Activated CD8-positive, alpha-beta T cell treated with anti-CD3 and anti-CD28 coated beads for 36 hours (primary cell): ENCODE data around the gene GRIK3. TPM values are rescaled to one million over a fixed set of nuclear protein-coding genes. Genes with fewer than 3 reads are reported as not detected.

Experiments
- ATAC-seq: fragments of 200-7000 bp; cut with Tn5 transposase; one replicate; pipeline ENCODE4 v1.10.0; 2021; ENCODE audit warnings: mild to moderate bottlenecking, moderate library complexity
- CTCF ChIA-PET: fragments of 350-600 bp; sonication (Branson Sonifier 250); formaldehyde crosslinking; loops from one replicate; lab custom pipeline; 2021; ENCODE audit warnings: antibody characterized with exemption; lab: Charles Lee
- POLR2A ChIA-PET: fragments of 350-600 bp; sonication (Branson Sonifier 250); formaldehyde crosslinking; loops from one replicate; lab custom pipeline; 2021; ENCODE audit warnings: antibody characterized with exemption; lab: Charles Lee
- DNase-seq: peaks from one replicate; pipeline ENCODE4 v3.0.0-alpha.2; 2020
- H3K27ac Mint-ChIP-seq: one replicate; pipeline ENCODE4 v1.8.0; 2021; ENCODE audit warnings: mild to moderate bottlenecking, mixed read lengths
- H3K27me3 Mint-ChIP-seq: one replicate; pipeline ENCODE4 v1.8.0; 2021; ENCODE audit warnings: mixed read lengths
- H3K36me3 Mint-ChIP-seq: one replicate; pipeline ENCODE4 v1.8.0; 2021; ENCODE audit warnings: low read depth, mixed read lengths
- H3K4me1 Mint-ChIP-seq: one replicate; pipeline ENCODE4 v1.8.0; 2021; ENCODE audit warnings: low read depth, mixed read lengths
- H3K4me3 Mint-ChIP-seq: one replicate; pipeline ENCODE4 v1.8.0; 2021; ENCODE audit warnings: mild to moderate bottlenecking, moderate library complexity, mixed read lengths
- H3K9me3 Mint-ChIP-seq: one replicate; pipeline ENCODE4 v1.8.0; 2021; ENCODE audit warnings: mixed read lengths
- CTCF ChIP-seq: fragments of 200-600 bp; IDR thresholded peaks from one replicate; pipeline ENCODE4 v1.8.0; 2022; ENCODE audit warnings: antibody characterized with exemption, mild to moderate bottlenecking
- intact Hi-C: fragments of 100-400 bp; cut with micrococcal nuclease; formaldehyde crosslinking; loops from one replicate; pipeline ENCODE4 v1.10.0; 2022
- total RNA-seq, 2 experiments: library from RNA; stranded (reverse); gene quantifications; one replicate each; pipeline ENCODE4 v1.2.3, GENCODE V29; 2021

Gene GRIK3
- total RNA-seq, 2 experiments from 2014 or later, result not detected

GRCh38 chr1:36776948-36777831 lies 257.1 kb downstream of the GRIK3 start:
- DNase-seq (no peak), ATAC-seq (no peak)
- no peaks in the 10 kb centered on the region for H3K4me1 Mint-ChIP-seq
- H3K27me3 Mint-ChIP-seq, result peaks cover 13% of the 10 kb centered on the region
- no peak for TF ChIP-seq CTCF
- intact Hi-C loops, result no loop called here
- POLR2A ChIA-PET, result no interaction called here
- no peak overlapping the region for H3K27ac Mint-ChIP-seq
- no peak overlapping the region for H3K4me3 Mint-ChIP-seq
- CTCF ChIA-PET, result no interaction called here
- no peaks in the 10 kb centered on the region for H3K36me3 Mint-ChIP-seq
- no peaks in the 10 kb centered on the region for H3K9me3 Mint-ChIP-seq

- Mint-ChIP-seq H3K4me1 (no peaks in the 10 kb centered on the region), H3K4me3 (no peak overlapping the region), H3K36me3 (no peaks in the 10 kb centered on the region), H3K27me3 (peaks cover 16% of the 10 kb centered on the region), H3K9me3 (no peaks in the 10 kb centered on the region), H3K27ac (no peak overlapping the region)
- ChIA-PET CTCF (no interaction called here), POLR2A (no interaction called here)
- ATAC-seq (no peak), DNase-seq (no peak)
- intact Hi-C loops, result no loop called here
- no peak for TF ChIP-seq CTCF
Measured at GRCh38 chr1:36776256-36776655, 258.1 kb downstream of the GRIK3 start.

- Mint-ChIP-seq H3K9me3 (no peaks in the 10 kb centered on the region), H3K4me3 (no peak overlapping the region), H3K36me3 (no peaks in the 10 kb centered on the region), H3K4me1 (no peaks in the 10 kb centered on the region), H3K27me3 (peaks cover 21% of the 10 kb centered on the region), H3K27ac (no peak overlapping the region)
- CTCF ChIA-PET, result no interaction called here
- intact Hi-C loops, result no loop called here
- no peak for ATAC-seq
- no peak for TF ChIP-seq CTCF
- POLR2A ChIA-PET, result no interaction called here
- no peak for DNase-seq
Measured at GRCh38 chr1:36775716-36776115, 258.6 kb downstream of the GRIK3 start.

- ChIA-PET CTCF (no interaction called here), POLR2A (no interaction called here)
- Mint-ChIP-seq H3K9me3 (no peaks in the 10 kb centered on the region), H3K36me3 (no peaks in the 10 kb centered on the region), H3K27ac (no peak overlapping the region), H3K4me1 (no peaks in the 10 kb centered on the region), H3K27me3 (peaks cover 26% of the 10 kb centered on the region), H3K4me3 (no peak overlapping the region)
- ATAC-seq (no peak), DNase-seq (no peak)
- intact Hi-C loops, result no loop called here
- TF ChIP-seq CTCF, result no peak
Measured at GRCh38 chr1:36773827-36774541, 260.3 kb downstream of the GRIK3 start.
